Measurements from ENCODE around the gene KSR2.

KSR2 gene

DNA sequence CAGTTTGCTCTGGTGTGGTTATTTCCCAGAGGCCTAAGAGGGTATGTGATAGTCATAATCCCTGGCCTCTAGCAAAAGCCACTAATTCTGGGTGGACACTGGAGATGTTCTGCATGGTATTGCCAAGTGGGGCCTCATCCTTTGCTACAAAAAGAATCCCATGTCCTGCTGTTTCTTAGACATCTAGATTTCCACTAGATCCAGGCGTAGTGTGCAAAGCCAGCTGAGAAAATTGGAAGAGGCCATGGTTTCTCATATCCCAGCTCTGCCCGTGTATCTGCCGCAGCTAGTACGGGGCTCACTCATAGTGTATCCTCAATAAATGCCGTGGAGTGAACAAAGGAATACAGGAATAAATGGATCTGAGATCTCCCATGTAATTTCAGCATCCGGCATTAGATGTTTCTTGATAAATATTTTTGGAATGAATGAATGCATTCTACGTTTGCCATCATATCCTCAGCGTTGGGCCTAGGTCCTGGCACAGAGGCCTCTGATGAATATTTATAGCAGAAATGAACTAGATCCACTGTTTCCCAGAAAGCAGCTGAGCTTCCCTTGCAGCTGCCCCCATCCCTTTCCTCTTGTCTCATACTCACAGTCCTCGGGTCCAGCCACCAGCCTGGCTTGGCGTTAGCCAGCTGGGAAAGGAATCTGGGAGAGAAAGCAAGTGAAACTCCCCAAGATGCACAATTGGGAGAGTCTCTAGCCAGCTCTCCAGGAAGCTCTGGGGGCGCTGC is 531.1 kb downstream of the KSR2 start:
- DNase-seq = no peak

DNA sequence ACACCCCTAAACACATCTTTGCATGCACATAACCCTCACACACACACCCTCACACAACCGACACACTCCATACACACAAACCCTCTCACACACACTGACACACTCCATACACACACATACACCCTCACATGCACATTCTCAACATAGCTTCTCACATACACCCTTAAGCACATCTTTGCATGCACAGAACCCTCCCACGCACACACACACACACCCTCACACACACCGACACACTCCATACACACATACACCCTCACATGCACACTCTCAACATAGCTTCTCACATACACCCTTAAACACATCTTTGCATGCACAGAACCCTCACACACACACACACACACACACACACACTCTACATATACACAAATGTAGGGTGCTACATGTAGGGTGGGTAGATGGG is 534.9 kb downstream of the KSR2 start:
- no peak for DNase-seq

DNA sequence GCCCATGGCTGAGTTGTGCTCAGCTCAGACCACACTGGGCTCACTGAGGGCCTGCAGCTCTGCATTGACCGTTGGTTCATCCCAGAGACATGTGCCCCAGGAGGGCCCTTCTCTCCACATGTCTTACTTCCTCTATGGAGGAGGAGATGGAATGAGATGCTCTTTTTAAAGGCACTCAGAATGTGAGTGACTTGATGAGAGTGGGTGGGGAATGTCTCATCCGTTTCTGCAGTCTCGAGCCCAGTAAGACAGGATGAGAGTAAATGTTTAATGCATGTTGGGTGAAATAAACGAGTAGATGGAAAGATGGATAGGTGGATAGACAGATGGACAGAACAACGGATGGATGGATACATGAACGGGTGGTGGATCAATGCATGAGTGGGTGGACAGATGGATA is 538.5 kb downstream of the KSR2 start:
- DNase-seq = no peak

DNA sequence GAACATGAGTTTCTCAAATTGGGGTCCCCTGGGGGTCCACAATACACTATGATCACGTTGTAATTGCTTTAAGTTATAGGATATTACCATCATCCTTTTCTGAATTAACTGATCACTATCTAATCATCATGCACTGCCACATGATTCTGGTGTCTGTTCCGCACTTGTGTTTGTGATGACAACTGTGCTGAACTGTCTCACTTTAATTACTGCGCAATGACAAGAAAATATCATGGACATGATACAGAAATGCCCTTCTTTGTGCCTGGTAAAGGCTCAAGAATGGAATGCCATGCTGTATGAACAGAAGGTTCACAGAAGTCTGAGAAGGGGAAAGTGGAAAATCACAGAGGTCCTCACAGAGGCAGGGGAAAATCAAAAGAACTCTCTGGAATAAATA is 541.6 kb downstream of the KSR2 start:
- no peak for DNase-seq

DNA sequence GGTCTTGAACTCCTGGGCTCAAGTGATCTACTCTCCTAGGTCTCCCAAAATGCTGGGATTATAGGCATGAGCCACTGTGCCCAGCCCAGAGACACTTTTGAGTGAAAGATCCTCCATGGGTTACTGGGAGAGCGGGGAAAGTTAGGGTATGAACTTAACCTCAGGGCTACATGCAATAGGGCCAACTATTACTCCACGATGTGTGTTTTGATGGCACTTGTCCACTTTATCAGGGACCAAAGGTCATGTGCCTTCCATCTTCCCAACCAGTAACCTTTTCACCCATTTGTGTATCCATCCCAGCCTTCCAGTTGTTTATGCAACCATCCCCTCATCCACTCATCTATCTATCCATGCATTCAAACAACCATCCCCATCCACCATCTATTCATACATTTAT is 546.8 kb downstream of the KSR2 start:
- DNase-seq = no peak

DNA sequence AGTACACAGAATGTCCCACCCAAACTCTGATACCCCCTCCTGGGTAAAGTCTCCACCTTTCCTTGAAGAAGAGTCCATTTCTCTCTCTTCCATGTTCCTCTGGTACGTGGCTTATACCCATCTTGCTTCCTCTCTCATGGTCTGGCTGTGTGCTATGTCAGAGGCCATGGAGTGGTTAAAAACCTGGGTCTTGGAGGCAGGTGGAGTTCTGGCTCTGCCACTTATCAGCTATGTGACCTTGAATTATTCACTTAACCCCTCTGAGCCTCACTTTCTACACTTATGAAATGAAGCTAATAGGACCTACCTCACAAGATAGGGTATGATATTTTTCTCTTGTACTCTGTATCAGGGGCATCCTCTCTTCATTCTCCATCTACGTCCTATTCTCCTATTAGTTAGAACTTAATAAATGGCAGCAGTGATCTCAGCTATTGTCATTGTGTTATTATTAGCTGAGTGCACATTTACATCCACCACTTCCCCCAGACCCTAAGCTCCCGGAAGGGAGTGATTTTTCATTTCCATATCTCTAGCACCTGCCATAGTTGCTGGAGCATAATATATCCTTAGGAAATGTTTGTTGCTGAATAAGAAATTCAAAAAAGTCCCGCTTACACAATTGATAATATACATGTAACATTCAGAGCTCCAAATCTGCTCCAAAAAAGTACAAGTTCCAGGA is 547.6 kb downstream of the KSR2 start:
- no peak for DNase-seq

DNA sequence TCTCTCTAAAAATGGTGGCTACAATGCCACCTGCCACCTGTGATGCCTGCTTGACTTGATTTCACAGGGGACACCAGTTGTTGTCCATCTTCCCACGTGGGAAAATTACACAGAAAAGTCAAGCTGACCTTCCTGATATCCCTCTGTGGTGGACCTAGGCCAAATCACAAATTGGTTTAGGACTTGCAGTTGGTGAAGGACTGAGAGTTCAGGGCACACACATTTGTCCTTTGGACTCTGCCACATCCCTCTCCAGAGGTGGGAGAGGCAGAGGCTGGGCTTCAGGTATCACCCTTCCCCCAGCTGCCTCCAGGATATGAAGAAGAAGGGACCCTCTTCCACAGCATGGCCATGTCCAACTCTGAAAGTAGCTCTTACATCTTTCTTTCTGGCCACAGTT is 551.8 kb downstream of the KSR2 start:
- no peak for DNase-seq

DNA sequence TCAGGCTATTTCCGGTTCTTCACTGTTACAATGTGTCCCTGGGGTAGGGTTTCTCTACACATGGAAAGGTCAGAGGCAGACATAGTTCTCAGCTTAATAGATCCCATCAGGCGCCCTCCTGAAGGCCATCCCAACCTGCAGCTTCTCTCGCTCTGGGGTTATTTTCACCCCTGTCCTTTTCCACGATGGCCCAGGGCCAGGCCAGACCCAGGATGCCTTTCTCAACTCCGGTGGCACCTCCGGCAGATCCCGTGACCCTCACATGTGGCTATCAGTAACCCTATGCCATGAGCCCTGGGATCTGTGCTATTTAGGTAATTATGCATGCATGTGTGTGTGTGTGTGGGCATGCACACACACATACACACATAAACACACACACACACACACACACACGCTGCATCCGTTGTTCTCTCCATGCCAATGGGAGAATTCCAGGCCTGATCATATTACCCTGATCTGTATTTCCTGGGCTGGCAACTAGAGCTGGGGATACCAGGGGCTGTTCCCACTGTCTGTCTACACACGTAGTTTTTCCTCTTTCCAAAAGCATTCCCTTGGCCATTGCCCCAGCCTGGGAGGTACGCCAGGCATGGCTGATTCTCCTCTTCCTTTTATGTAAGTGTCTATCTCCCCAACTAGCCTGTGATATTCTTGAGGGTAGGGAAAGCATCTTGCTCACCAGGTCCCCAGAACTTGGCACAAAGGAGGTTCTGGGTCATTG is 556.2 kb downstream of the KSR2 start:
- no peak for DNase-seq

DNA sequence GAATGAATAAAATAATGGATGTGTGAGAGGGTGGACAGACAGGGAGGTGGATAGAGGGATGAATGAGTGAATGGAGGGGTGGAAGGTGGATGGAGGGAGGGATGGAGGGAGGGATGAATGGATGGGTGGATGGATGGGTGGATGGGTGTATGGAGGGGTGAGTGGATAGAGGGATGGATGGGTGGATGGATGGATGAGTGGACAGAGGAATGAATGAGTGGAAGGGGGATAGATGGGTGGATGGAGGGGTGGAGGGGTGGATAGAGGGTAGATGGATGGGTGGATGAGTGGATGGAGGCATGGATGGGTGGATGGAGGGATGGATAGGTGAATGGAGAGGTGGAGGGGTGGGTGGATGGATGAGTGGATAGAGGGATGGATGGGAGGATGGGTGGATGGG is 559.5 kb downstream of the KSR2 start:
- DNase-seq = no peak

DNA sequence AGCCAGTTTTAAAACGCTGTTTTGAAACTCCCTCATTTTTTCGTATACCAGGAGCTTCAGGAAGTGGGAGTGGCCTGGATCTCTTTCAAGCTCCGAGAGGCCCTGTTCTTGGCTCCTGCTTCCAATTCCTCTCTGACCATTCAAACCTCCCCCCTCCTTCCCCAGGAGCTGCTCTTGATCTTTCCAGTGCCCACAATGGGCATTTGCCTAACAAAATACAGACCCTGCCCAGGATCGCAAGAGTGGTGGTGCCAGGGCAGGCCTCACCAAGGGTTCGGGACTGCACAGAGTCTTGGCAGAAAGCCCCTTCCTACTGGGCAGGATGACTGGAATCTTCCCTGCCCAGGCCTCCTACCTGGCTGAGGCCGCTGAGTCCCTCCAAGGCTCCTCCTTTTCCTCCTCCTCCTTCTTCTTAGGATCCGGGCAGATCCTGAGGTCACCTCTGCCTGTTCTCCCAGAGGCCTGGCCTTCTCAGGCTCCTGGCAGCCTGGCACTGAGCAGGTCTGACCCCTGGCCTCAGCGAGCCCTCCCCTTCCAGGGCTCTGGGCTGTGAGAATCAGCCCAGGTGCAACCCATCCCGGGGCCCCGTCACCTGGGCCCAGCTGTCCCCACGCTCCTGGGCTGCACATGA is 560.5 kb downstream of the KSR2 start:
- DNase-seq = peak; percentile 43

DNA sequence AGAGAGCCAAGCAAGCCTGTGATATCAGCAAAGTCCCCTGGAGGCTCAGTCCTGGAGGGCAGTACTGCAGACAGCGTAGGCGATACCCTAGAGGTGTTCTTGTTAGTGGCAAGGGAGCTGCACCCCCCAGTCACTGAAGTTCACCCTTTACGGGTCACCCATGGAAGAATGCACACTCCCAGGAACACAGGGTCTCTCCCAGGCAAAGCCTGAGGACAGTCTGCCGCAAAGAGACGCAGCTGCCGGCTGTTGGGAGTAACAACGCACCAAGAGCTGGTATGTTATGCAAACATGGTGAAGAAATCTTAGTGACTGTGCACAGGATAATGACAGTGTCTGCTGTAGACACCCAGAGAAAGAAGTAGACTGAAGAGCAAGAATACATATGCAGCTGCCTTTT is 563.9 kb downstream of the KSR2 start:
- DNase-seq = no peak

DNA sequence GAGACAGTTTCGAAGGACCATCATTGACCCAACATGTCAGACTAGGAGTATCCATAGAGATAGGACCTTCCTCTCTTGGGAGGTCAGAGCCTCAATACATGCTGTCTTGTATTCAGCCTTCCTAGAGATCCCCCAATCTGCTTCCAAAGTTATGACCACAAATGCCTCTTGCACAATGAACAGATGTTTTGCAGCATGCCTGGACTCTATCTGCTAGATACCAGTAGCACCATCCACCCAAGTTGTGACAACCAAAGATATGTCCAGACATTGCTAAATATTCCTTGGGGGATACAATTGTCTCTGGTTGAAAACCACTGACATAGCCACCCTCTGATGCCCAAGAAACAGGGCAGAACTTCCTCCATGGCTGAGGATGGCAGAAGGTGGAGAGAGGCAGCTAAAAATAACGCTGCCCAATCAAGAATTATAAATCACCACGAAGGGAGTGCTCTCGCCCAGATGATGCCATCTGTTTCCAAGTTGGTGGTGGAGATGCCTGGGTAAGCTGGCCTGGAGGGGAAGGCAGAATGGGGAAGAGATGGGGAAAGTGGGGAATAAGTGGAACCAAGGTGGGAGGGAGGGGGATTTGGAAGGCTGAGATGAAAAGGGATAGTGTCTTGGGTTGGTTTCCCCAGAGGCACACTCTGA is 564.5 kb downstream of the KSR2 start:
- no peak for DNase-seq

DNA sequence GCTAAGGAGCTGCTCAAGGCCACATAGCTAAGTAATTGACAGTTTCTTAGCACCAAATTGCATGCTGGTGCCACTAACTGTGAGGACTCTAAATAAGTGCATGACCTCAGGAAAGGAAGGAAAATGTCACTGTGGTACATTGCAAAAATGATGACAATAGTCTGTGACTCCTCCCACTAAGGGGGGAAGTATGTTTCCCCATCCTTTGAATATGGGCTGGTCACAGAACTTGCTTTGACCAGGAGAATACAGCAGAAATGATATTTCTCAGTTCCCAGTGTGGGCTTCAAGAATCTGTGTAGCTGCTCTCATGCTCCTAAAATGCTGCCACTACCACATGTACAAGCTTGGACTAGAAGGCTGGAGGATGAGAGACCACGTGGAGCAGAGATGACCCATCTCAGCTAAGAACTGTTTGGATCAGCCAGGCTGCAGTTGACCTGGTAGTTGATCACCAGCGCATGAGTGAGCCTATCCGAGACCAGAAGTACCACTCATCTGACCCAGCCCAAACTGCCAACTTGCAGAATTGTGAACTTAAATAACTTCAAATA is 565.1 kb downstream of the KSR2 start:
- DNase-seq = no peak

Data from fibroblast of skin of right quadriceps (primary cell).